Vagina (tissue), 2 donors: ENCODE data around the gene SEMA6A. TPM values are rescaled to one million over a fixed set of nuclear protein-coding genes. Genes with fewer than 3 reads are reported as not detected.

Source experiments
- DNase-seq, 2 donors: peaks; one replicate each; pipeline ENCODE4 v3.0.0-alpha.2; 2017; ENCODE audit errors: extremely low spot score in 2 of 2
- H3K27ac ChIP-seq: fragments of 200-600 bp; sonication (generic); one replicate; pipeline ENCODE4 v1.5.1; 2019
- H3K27me3 ChIP-seq: fragments of 200-600 bp; sonication (generic); one replicate; pipeline ENCODE4 v1.5.1; 2019
- H3K36me3 ChIP-seq, 2 donors: fragments of 200-600 bp; sonication (generic); one replicate each; pipeline ENCODE4 v1.5.1; 2017 to 2019
- H3K4me1 ChIP-seq: fragments of 200-600 bp; sonication (generic); one replicate; pipeline ENCODE4 v1.5.1; 2019
- H3K4me3 ChIP-seq, 2 donors: fragments of 200-600 bp; sonication (generic); 1 replicate in 1 of 2; 2 replicates in 1 of 2; pipeline ENCODE4 v1.5.1; 2016 to 2019
- H3K9me3 ChIP-seq: fragments of 200-600 bp; sonication (generic); one replicate; pipeline ENCODE4 v1.5.1; 2019
- POLR2A ChIP-seq, 2 donors: fragments of 450-650 bp; IDR thresholded peaks; one replicate each; pipeline ENCODE4 v1.6.1; 2017; ENCODE audit warnings: antibody characterized with exemption in 2 of 2, mild to moderate bottlenecking in 2 of 2, moderate library complexity in 2 of 2
- POLR2AphosphoS5 ChIP-seq, 2 donors: sonication (generic); formaldehyde crosslinking; IDR thresholded peaks; one replicate each; pipeline ENCODE4 v1.9.0; 2017; ENCODE audit warnings: antibody characterized with exemption in 2 of 2, mild to moderate bottlenecking in 2 of 2, low read depth in 1 of 2; ENCODE audit not compliant: insufficient read depth in 1 of 2
- intact Hi-C: fragments of 100-400 bp; cut with DNase I; formaldehyde crosslinking; loops from one replicate; pipeline ENCODE4 v1.15.1; 2023
- total RNA-seq: library from RNA; depleted of rRNA; stranded (reverse); fragments of >200 nt; gene quantifications from one replicate; pipeline ENCODE4 v1.2.3, GENCODE V29; 2016
- TF ChIP-seq, protein P1 (sequence below), 3 experiments: fragments of 450-650 bp in 2 of 3; fragments of 200-600 bp in 1 of 3; sonication (generic) in 1 of 3; IDR thresholded peaks; one replicate each; pipeline ENCODE4 v1.5.1; 2017 to 2019; ENCODE audit warnings: antibody characterized with exemption in 3 of 3, mild to moderate bottlenecking in 2 of 3, moderate library complexity in 2 of 3

SEMA6A gene
- total RNA-seq, 1 donor from 2014 or later = 28.7 TPM

DNA sequence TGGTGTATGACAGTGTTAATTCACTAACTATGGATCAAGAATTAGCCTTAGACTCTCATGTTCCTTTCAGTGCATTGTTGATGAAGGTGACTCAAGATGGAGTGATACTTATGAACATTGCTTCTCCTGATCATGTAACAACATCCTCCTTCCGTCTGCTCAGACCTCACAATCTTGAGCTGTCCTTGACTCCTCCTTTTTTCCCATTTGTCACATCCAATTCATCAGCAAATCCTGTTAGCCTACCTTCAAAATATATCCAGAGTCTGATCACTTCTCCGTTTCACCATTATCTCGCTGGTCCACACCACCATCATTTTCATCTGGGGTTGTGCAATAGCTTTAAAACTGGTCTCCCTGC, 9.2 kb upstream of the SEMA6A start:
- DNase-seq = no peak
- intact Hi-C loops = no loop called here

DNA sequence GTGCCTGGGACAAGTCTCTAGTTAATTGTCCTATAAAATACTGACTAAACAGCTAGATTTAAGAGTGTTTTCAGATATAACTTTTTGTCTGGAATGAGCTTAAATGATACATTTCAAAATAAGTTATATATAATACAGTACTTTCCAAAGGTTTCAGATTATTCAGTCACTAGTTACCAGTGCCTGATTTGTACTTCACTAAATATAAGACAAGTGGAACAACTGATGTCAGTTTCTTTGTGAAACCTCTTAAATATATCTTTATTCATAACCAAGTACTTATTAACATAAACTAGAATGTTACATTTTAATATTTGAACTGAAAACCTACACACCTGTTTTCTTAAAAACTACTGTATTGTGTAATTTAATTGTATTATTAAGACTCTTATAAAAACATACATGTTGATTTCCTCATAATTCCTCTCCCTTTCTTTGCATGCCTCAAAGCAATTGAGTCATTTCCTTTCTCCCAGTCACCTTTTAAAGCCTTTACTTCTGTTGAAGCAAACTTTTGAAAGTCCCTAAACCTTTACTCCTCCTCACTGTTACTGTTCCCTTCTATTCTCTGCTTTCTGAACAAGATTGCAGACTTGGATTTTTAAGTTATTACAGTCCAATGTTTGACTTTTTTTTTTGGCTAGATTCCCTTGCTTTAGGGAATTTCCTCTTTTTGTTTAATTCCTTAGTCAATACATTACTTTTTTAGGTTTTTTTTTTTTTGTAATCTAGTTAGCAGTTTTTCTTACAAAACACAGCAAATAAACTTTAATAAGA, 8.7 kb upstream of the SEMA6A start:
- H3K36me3 ChIP-seq = no peaks in the 10 kb centered on the region
- no peak overlapping the region for H3K27ac ChIP-seq
- no peak overlapping the region for H3K4me3 ChIP-seq
- no peaks in the 10 kb centered on the region for H3K27me3 ChIP-seq
- intact Hi-C loops = no loop called here
- no peaks in the 10 kb centered on the region for H3K9me3 ChIP-seq
- TF ChIP-seq, protein P1, sequence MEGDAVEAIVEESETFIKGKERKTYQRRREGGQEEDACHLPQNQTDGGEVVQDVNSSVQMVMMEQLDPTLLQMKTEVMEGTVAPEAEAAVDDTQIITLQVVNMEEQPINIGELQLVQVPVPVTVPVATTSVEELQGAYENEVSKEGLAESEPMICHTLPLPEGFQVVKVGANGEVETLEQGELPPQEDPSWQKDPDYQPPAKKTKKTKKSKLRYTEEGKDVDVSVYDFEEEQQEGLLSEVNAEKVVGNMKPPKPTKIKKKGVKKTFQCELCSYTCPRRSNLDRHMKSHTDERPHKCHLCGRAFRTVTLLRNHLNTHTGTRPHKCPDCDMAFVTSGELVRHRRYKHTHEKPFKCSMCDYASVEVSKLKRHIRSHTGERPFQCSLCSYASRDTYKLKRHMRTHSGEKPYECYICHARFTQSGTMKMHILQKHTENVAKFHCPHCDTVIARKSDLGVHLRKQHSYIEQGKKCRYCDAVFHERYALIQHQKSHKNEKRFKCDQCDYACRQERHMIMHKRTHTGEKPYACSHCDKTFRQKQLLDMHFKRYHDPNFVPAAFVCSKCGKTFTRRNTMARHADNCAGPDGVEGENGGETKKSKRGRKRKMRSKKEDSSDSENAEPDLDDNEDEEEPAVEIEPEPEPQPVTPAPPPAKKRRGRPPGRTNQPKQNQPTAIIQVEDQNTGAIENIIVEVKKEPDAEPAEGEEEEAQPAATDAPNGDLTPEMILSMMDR (IDR thresholded peaks at IDR 0.05) = no peak
- TF ChIP-seq POLR2AphosphoS5 (IDR thresholded peaks at IDR 0.05; ENCODE audit: insufficient read depth in 1 of 2, low read depth in 1 of 2) = peak in 1 of 2 donors; percentile 69
- no peak for TF ChIP-seq POLR2A (IDR thresholded peaks at IDR 0.05)
- DNase-seq = no peak
- peaks cover 8% of the 10 kb centered on the region for H3K4me1 ChIP-seq

More for the DNA sequence above, 9.2 kb upstream of the SEMA6A start:
- TF ChIP-seq POLR2AphosphoS5 (IDR thresholded peaks at IDR 0.05; ENCODE audit: insufficient read depth in 1 of 2, low read depth in 1 of 2) (no peak), POLR2A (IDR thresholded peaks at IDR 0.05) (no peak)
- TF ChIP-seq, protein P1 (IDR thresholded peaks at IDR 0.05) = no peak
- Histone ChIP-seq H3K36me3 (no peaks in the 10 kb centered on the region), H3K27ac (no peak overlapping the region), H3K4me1 (peaks cover 8% of the 10 kb centered on the region), H3K27me3 (no peaks in the 10 kb centered on the region), H3K9me3 (no peaks in the 10 kb centered on the region), H3K4me3 (no peak overlapping the region)

DNA sequence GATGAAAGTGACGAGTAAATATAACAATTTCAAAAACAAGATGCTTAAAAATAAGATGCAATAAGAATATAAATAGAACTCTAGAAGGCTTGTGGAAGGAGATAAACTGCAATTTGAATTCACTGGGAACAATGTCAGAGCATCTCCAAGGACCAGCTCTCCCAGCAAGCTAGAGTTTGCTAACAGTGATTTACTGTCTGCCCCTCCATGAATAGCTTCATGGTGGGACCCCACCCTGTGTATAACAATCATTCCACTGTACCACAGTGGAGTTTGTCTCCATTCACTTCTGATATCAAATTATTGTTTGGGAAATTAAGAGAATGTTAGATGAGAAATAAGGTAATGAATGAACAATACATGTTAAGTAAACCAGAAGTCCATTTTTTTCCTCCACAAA, 7.3 kb upstream of the SEMA6A start:
- no peak for DNase-seq
- Histone ChIP-seq H3K9me3 (no peaks in the 10 kb centered on the region), H3K27ac (no peak overlapping the region), H3K4me1 (peaks cover 8% of the 10 kb centered on the region), H3K36me3 (no peaks in the 10 kb centered on the region), H3K4me3 (no peak overlapping the region), H3K27me3 (no peaks in the 10 kb centered on the region)
- intact Hi-C loops = no loop called here
- TF ChIP-seq POLR2AphosphoS5 (IDR thresholded peaks at IDR 0.05; ENCODE audit: insufficient read depth in 1 of 2, low read depth in 1 of 2) = no peak
- no peak for TF ChIP-seq POLR2A (IDR thresholded peaks at IDR 0.05)
- TF ChIP-seq, protein P1 (IDR thresholded peaks at IDR 0.05) = no peak

DNA sequence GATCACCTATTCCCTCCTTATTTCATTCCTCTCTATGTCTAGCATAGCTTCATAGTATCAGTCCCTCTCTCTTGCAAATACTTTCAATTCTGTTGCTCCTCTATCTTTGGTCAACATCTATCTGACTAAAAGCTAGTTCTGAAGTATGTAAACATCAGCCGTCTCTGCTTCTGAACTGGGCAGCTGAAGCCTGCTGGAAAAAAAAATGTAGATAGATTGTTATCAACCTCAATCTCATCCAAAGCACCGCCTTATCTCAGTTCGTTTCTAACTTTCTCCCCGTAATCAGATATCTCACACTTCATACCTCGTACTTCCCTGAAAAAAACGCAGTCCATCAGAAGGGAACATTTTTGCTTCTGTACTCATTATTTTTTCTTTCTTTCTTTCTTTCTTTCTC, 4.5 kb upstream of the SEMA6A start:
- TF ChIP-seq POLR2AphosphoS5 (IDR thresholded peaks at IDR 0.05; ENCODE audit: insufficient read depth in 1 of 2, low read depth in 1 of 2) (no peak), POLR2A (IDR thresholded peaks at IDR 0.05) (no peak)
- TF ChIP-seq, protein P1 (IDR thresholded peaks at IDR 0.05) = no peak
- H3K27me3 ChIP-seq = no peaks in the 10 kb centered on the region
- no peaks in the 10 kb centered on the region for H3K9me3 ChIP-seq
- H3K27ac ChIP-seq = no peak overlapping the region
- H3K4me3 ChIP-seq = no peak overlapping the region
- no peak for DNase-seq
- no peaks in the 10 kb centered on the region for H3K36me3 ChIP-seq
- H3K4me1 ChIP-seq = peaks cover 18% of the 10 kb centered on the region
- intact Hi-C loops = no loop called here

DNA sequence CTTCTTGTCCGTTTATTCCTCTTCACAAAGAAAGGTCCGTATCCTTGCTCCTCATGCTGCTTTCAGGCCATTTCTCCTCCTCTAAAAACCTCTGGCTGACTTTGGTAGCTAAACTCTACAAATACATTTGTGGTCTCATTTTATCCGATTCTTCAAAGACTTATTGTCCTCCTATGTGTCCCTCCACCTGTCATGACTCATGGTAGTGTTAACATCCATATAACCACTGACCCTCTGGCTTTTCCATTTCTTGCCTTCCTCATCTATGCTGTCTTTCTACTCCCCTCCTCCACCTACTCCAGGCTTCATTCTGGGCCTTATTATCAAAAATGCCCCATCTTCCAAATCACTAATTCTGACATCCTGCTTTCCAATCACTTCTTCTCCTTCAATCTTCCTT, 4.1 kb upstream of the SEMA6A start:
- no peaks in the 10 kb centered on the region for H3K9me3 ChIP-seq
- peaks cover 14% of the 10 kb centered on the region for H3K4me1 ChIP-seq
- intact Hi-C loops = no loop called here
- no peak overlapping the region for H3K27ac ChIP-seq
- no peak for DNase-seq
- TF ChIP-seq POLR2A (IDR thresholded peaks at IDR 0.05) (no peak), POLR2AphosphoS5 (IDR thresholded peaks at IDR 0.05; ENCODE audit: insufficient read depth in 1 of 2, low read depth in 1 of 2) (no peak)
- TF ChIP-seq, protein P1 (IDR thresholded peaks at IDR 0.05) = no peak
- H3K27me3 ChIP-seq = no peaks in the 10 kb centered on the region
- H3K36me3 ChIP-seq = no peaks in the 10 kb centered on the region
- H3K4me3 ChIP-seq = no peak overlapping the region
